Endometrial microvascular endothelial cells (primary cell): Measurements from ENCODE around the gene WBP1L. TPM values are rescaled to one million over a fixed set of nuclear protein-coding genes. Genes with fewer than 3 reads are reported as not detected.
"Not testable (repeated sequence)": the region's sequence is repeated elsewhere in the genome, so short reads cannot be mapped to it uniquely, and the experiment has no call there.

Source experiments
- in situ Hi-C: cut with HindIII; loops from 2 replicates; pipeline ENCODE4 v1.10.0; 2017; ENCODE audit warnings: low sequenced_read_pairs, low pct_unique_long_range_greater_than_20kb; ENCODE audit errors: inconsistent ontology term
- total RNA-seq: library from RNA; depleted of rRNA; stranded (reverse); fragments of >200 nt; gene quantifications from one replicate; pipeline ENCODE4 v1.2.3, GENCODE V29; 2015; ENCODE audit errors: inconsistent ontology term

The WBP1L gene
- 35.9 TPM for total RNA-seq

GRCh38 chr10:102743588-102744373 is at the start of gene WBP1L:
WBP1L (plus strand) TSS chr10:102743948; CDS start chr10:102744054, 106 bp downstream.
- in situ Hi-C loops, result no loop called here

GRCh38 chr10:102695401-102695800 is 48.3 kb upstream of the WBP1L start:
- in situ Hi-C loops, result not testable (repeated sequence)

DNA sequence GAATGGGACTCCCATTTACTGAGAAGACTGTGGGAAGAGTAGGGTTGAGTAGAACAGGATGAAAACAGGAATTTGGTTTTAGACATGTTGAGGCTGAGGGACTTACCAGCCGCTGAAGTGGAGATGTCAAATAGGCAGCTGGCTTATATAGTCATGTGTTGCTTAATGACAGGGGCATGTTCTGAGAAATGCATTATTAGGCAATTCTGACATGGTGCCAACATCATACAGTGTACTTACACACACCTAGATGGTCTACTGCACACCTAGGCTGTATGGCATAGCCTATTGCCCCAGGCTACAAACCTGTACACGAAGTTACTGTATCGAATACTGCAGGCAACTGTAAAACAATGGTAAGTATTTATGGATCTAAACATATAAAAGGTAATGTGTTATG is 47.0 kb upstream of the WBP1L start:
- in situ Hi-C loops, result no loop called here

GRCh38 chr10:102698894-102699293 is 44.9 kb upstream of the WBP1L start:
- in situ Hi-C loops, result no loop called here

DNA sequence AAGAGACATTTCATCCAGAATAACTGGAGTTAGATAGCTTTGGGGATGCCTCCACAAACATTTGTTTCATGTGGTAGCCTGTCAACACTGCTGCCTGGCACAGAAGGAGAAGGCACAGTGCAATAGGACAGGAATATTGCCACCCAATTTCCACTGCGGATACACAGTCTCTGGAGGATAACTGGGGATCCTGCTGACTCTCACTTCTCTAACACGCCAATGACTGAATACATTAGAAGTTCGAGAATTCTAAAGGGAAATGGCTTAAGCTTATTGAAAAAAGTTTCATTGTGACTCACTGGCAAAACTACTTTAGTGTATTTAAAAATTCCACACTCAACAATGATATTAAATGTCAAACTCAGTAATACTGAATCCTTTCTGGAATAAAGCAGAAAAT is 42.5 kb upstream of the WBP1L start:
- in situ Hi-C loops, result no loop called here

DNA sequence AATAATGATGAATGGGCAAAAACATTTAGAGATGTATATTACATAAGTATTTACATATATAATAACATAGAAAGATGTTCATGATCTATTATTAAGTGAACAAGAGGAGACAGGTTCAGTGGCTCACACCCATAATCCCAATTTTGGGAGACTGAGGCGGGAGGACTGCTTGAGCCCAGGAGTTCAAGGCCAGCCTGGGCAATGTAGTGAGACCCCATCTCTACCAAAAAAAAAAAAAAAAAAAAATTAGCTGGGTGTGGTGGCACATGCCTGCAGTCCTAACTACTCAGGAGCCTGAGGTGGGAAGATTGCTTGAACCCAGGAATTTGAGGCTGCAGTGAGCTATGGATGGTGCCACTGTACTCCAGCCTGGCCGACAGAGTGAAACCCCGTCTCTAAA is 42.0 kb upstream of the WBP1L start:
- in situ Hi-C loops, result no loop called here

DNA sequence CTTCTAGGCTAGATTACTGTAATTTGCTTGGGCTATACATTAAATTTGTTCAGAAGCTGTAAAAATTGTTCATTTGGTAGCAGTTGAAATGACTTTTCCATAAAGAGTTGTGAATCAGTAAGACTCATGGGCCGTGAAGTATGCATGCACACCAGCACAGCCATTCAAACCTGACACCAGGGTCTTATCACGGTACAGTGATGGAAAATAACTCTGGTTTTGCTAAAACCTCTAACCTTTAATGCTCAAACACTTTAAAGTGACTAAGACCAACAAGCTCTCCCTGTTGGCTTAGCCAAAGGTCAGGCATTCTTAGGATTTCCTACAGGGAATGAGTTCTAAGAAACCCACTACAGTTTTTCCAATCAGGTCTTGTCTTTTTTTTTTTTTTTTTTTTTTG is 41.0 kb upstream of the WBP1L start:
- in situ Hi-C loops, result no loop called here

DNA sequence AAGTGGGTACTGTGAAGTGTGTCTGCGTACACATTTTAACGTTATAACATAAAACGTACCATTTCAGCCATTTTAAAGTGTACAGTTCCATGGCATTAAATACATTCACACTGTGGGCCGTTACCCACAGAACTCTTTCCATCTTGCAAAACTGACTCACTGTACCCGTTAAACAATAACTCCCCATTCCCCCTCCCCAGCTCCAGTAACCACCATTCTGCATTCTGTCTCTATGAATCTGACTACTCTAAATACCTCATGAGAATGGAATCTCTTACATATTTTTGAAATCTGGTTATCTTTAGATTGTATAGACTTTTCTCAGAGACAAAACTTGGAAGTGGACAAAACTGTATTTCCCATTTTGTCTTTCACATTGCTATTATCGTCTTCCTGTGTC is 38.8 kb upstream of the WBP1L start:
- in situ Hi-C loops, result no loop called here

GRCh38 chr10:102705531-102705930 is 38.2 kb upstream of the WBP1L start:
- in situ Hi-C loops, result no loop called here

DNA sequence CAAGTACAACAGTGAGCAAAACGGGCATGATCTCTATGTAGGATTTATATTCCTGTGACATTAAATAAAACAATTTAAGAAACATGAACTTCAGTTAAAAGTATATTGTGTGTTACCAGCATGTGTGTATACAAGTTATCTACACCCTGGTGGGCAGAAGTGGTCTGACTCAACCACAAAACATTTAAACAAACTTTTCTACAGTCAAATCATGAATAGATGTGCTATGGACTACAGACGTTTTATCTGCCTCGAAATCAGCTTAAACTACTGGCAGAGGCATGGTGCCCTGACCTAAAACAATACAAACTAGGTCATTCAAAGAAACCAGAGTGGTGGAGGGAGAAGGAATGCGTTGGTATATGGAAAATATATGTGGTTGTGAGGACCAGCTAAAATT is 33.1 kb upstream of the WBP1L start:
- in situ Hi-C loops, result no loop called here

- in situ Hi-C loops, result no loop called here
These were observed 31.7 kb upstream of the WBP1L start for GRCh38 chr10:102712089-102712488.

- in situ Hi-C loops, result no loop called here
These were observed 30.8 kb upstream of the WBP1L start for GRCh38 chr10:102712843-102713538.

DNA sequence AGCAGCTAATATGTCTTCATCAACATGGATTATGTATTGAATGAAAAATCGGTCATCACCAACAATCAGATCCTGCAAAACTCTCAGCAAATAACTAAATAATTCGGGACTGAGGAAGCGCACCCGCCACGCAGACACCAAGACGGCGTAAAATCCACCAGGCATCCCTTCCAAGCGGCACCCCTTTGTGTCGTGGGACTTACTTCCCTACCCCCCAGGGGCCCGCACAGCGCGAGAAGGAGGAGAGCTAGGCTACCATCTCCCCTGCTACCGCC is 30.3 kb upstream of the WBP1L start:
- in situ Hi-C loops, result no loop called here

DNA sequence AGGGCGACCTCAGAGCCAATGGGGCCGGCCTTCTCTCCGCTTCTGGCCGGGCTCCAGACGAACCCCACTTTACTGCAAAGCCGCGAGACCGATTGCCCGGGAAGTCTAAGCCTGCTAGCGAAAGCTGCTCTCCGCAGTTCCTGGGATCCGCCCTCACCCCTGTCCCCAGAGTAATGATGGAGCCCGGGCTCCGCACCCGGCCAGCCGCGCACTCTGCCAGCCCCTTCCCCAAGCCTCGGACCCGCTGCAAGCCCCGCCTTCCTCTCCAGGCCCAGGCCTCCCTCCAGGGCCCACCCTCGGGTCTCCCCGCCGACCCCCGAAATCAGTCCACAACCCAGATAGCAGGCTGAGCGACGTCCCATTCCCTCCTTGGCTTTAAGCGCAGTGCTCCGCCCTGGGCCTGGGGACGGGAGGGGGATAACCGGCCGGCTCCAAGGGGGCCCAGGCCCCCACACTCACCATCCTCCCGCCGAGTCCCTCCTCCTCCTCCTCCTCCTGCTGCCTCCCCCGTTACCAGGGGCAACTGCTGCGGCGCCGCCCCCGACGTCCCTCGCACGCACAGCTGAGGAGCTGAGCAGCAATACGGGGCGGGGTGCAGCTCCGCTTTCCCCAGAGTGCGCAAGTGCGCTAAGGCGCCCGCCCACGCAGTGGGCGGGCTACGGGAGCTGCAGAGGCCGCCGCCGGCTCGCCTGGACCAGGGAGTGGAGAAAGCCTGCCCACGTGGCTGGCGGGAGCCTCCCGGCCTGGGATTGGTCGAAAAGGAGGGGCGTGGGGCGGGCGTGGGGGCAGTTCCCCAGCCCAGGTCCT is 29.7 kb upstream of the WBP1L start, which contains the start of gene ARL3:
Gene ARL3 (minus strand): TSS at position 584 of the 807 bp plus-strand sequence. CDS start 122 bp downstream, at position 462.
- in situ Hi-C loops, result no loop called here

DNA sequence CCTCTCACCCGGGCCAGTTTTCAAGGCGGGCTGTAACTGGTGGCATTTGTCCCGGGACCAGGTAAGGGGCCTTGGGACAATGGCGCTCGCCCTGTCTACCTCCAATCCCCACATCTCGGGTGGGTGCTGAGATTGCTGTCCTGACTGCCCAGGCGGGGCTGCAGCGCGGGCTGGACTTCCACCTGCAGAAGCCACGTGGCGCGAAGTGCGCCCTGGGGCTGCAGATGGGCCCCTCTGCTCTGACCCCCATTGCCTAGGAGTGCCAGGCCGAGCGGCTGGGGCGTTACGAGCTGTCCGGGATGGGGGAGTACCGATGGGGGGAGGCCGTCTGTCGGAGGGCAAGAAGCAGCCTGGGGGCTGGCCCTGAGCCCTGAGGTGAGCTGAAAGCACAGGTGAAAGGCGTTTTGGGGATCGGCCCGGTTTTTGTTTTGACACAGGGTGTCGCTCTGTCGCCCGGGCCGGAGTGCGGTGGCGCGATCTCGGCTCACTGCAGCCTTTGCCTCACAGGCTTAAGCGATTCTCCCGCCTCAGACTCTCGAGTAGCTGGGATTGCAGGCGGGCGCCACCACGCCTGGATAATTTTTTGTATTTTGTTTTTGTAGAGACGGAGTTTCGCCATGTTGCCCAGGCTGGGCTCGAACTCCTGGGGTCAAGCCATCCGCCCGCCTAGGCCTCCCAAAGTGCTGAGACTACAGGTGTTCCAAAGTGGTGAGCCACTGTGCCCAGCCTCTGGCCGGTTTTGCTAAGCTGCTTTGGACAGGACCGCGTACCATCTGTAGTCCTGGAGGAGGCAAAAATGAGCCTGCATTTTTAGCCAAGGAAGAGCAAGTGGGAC is 28.9 kb upstream of the WBP1L start, which contains the start of gene SFXN2:
Gene SFXN2 (plus strand): TSS at position 16 of the 835 bp plus-strand sequence. CDS start 12,001 bp downstream, outside the sequence.
- in situ Hi-C loops, result no loop called here

GRCh38 chr10:102715880-102716279 is 27.9 kb upstream of the WBP1L start:
- in situ Hi-C loops, result no loop called here

DNA sequence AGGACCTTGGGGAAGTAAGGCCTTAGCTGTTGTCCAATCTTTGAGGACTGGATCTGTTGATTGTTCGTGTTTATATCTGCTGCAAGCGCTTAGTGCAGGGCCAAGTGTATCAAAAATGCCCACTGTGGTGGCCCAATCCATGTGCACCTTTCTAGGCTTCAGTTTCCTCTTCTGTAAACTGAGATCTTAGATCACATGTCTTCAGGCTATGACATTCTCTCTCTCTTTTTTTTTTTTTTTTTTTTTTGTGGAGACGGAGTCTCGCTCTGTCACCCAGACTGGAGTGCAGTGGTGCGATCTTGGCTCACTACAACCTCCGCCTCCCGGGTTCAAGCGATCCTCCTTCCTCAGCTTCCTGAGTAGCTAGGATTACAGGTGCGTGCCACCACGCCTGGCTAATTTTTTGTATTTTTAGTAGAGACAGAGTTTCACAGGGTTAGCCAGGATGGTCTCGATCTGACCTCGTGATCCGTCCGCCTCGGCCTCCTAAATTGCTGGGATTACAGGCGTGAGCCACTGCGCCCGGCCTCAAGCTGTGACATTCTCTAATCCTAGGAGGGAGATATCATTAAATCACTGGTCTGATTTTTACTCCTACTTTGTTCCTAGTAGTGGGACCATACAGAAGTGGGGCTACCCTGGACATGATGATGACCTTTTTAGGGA is 26.7 kb upstream of the WBP1L start:
- in situ Hi-C loops, result not testable (repeated sequence)

GRCh38 chr10:102718220-102718619 is 25.5 kb upstream of the WBP1L start:
- in situ Hi-C loops, result no loop called here
